ENCODE measurements around the gene CEP126. TPM values are rescaled to one million over a fixed set of nuclear protein-coding genes. Genes with fewer than 3 reads are reported as not detected.

The CEP126 gene
- total and polyA plus RNA-seq, 2 experiments from 2014 or later: 1.4 to 2.3 TPM

GRCh38 chr11:102010776-102011494 is 96.1 kb downstream of the CEP126 start (continued):
- TF ChIP-seq ZNF462 (CRISPR knock-in tag; IDR thresholded peaks at IDR 0.05) (no peak), CREB1 (CRISPR knock-in tag; IDR thresholded peaks at IDR 0.05; ENCODE audit: low read depth) (no peak), JUNB (IDR thresholded peaks at IDR 0.05; ENCODE audit: unreplicated experiment) (no peak), ZNF331 (CRISPR knock-in tag; IDR thresholded peaks at IDR 0.05; ENCODE audit: low read depth) (no peak), ZNF114 (CRISPR knock-in tag; IDR thresholded peaks at IDR 0.05) (no peak)

GRCh38 chr11:102012946-102013345 is 98.1 kb downstream of the CEP126 start:
- Histone ChIP-seq H3K4me1 (ENCODE audit: insufficient read depth) (peaks cover 5% of the 10 kb centered on the region; the same call in 1 of the 2 replicates), H2AFZ (no peak overlapping the region; the same call in 1 of the 2 replicates), H3K27me3 (ENCODE audit: insufficient read depth) (no peaks in the 10 kb centered on the region), H3F3A (replicated peaks; ENCODE audit: low read depth) (no peaks in the 10 kb centered on the region), H3K4me3 (no peak overlapping the region), H4K20me1 (replicated peaks; ENCODE audit: insufficient read depth) (no peaks in the 10 kb centered on the region), H3K9me2 (ENCODE audit: insufficient read depth) (no peaks in the 10 kb centered on the region), H3K79me2 (replicated peaks; ENCODE audit: insufficient read depth) (no peaks in the 10 kb centered on the region), H3K4me2 (no peak overlapping the region), H3K36me3 (ENCODE audit: insufficient read depth) (no peaks in the 10 kb centered on the region), H3K27ac (ENCODE audit: low read depth) (no peak overlapping the region)
- Mint-ChIP-seq H3K4me1 (peaks cover 2% of the 10 kb centered on the region; the same call in 1 of the 3 replicates), H3K27ac (no peak overlapping the region), H3K36me3 (ENCODE audit: low read depth) (no peaks in the 10 kb centered on the region), H3K27me3 (ENCODE audit: insufficient read depth, low read depth, poor library complexity) (peaks cover 6% of the 10 kb centered on the region), H3K4me3 (no peak overlapping the region), H3K9me3 (no peaks in the 10 kb centered on the region)
- DNase-seq (ENCODE audit: low spot score) (no peak), ATAC-seq (no peak)
- TF ChIP-seq EZH2phosphoT487 (IDR thresholded peaks at IDR 0.05; ENCODE audit: unreplicated experiment) (no peak), ZNF114 (CRISPR knock-in tag; IDR thresholded peaks at IDR 0.05) (no peak), EZH2 (IDR thresholded peaks at IDR 0.05; ENCODE audit: low read depth, unreplicated experiment) (no peak), NANOG (IDR thresholded peaks at IDR 0.05; ENCODE audit: borderline replicate concordance) (no peak), ETS1 (IDR thresholded peaks at IDR 0.05) (no peak), CREB1 (CRISPR knock-in tag; IDR thresholded peaks at IDR 0.05; ENCODE audit: low read depth) (no peak), REST (IDR thresholded peaks at IDR 0.05; ENCODE audit: unreplicated experiment) (no peak), STAT1 (IDR thresholded peaks at IDR 0.05; ENCODE audit: unreplicated experiment) (no peak), JUNB (IDR thresholded peaks at IDR 0.05; ENCODE audit: unreplicated experiment) (no peak)
- TF ChIP-seq, protein P1, sequence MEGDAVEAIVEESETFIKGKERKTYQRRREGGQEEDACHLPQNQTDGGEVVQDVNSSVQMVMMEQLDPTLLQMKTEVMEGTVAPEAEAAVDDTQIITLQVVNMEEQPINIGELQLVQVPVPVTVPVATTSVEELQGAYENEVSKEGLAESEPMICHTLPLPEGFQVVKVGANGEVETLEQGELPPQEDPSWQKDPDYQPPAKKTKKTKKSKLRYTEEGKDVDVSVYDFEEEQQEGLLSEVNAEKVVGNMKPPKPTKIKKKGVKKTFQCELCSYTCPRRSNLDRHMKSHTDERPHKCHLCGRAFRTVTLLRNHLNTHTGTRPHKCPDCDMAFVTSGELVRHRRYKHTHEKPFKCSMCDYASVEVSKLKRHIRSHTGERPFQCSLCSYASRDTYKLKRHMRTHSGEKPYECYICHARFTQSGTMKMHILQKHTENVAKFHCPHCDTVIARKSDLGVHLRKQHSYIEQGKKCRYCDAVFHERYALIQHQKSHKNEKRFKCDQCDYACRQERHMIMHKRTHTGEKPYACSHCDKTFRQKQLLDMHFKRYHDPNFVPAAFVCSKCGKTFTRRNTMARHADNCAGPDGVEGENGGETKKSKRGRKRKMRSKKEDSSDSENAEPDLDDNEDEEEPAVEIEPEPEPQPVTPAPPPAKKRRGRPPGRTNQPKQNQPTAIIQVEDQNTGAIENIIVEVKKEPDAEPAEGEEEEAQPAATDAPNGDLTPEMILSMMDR (conservative IDR thresholded peaks at IDR 0.05; ENCODE audit: low read depth in 2 of 2): no peak

Measured in GM23338 (cell line).